NCI-H524 (cell line): ENCODE measurements around the gene PCDH17.

Experiments
- DNase-seq, 2 experiments: peaks; one replicate each; lab custom pipeline; 2025; lab: John Stamatoyannopoulos, UW

The PCDH17 gene, protein sequence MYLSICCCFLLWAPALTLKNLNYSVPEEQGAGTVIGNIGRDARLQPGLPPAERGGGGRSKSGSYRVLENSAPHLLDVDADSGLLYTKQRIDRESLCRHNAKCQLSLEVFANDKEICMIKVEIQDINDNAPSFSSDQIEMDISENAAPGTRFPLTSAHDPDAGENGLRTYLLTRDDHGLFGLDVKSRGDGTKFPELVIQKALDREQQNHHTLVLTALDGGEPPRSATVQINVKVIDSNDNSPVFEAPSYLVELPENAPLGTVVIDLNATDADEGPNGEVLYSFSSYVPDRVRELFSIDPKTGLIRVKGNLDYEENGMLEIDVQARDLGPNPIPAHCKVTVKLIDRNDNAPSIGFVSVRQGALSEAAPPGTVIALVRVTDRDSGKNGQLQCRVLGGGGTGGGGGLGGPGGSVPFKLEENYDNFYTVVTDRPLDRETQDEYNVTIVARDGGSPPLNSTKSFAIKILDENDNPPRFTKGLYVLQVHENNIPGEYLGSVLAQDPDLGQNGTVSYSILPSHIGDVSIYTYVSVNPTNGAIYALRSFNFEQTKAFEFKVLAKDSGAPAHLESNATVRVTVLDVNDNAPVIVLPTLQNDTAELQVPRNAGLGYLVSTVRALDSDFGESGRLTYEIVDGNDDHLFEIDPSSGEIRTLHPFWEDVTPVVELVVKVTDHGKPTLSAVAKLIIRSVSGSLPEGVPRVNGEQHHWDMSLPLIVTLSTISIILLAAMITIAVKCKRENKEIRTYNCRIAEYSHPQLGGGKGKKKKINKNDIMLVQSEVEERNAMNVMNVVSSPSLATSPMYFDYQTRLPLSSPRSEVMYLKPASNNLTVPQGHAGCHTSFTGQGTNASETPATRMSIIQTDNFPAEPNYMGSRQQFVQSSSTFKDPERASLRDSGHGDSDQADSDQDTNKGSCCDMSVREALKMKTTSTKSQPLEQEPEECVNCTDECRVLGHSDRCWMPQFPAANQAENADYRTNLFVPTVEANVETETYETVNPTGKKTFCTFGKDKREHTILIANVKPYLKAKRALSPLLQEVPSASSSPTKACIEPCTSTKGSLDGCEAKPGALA (N-terminal part only)

DNA sequence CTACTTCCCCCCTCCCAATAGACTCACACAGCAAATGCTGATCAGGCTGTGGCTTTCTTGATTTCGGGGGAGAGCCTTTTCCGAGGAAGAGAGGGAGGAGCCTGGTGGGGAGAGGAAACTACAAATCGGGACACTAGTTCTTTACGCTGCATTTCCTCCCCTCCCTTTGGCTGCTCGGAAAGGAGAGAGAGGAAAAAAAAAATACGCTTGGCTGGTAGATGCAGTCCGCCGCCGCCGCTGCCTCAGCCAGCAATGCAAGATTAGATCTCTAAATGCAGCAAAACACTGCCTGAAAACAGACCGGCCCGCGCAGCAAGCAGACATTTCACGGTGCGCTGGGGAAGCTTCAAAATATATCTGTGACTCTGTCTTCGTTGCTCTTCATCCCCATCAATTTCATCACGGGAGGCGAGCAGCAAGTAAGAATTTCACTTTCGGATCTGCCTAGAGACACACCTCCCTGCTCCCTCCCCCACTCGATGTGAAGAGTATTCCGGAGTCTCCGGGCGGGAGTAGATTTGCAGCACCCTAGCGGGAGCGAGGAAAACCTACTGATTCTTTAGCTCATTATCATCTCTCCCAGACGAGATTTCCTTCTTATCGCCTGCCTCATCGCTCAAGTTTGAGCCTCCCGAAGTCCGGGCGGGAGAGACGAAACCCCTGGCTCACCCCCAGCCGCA is at the start of gene PCDH17:
Gene PCDH17, plus strand, starts transcription at position 149 of the 680 bp plus-strand sequence. CDS start 803 bp downstream, outside the sequence.
- peak; percentile 11 to 52 for DNase-seq

DNA sequence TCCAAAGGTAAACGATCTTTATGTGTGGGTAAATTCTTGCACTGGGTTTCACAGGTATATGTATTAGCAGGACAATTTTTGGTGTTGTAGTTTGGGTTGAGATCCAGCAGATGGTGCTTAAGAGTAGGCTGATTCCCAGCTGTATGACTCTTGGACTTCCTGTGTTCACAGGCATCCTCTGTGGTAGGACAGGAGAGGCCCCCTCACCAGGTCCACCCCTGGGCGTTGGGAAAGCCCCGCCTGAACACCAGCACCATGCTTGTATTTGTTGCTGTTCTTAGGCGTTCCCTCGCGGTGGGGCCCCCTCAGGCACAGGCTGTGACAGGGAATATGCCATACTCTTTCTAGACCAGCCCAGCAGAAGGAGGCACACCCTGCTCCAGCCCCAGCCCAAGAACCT is 49.5 kb upstream of the PCDH17 start:
- DNase-seq = no peak

DNA sequence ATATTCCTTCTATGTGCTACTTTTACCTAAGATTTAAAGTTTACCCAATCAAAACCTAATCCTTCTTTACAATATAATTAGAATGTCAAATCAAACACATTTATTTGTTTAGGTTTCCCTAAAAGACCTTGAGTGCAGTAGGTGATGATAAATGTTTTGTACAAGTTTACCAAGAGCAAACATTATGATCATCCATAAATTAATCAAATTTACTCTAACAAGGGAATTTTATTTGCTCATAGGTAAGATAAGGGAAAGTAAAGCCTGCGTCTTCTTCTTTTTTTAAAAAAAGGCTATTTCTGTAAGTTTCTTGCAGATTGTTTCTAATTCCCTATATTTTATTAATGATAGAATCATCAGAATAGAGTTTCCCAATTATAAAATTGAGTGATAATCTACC is 48.0 kb upstream of the PCDH17 start:
- DNase-seq = no peak

DNA sequence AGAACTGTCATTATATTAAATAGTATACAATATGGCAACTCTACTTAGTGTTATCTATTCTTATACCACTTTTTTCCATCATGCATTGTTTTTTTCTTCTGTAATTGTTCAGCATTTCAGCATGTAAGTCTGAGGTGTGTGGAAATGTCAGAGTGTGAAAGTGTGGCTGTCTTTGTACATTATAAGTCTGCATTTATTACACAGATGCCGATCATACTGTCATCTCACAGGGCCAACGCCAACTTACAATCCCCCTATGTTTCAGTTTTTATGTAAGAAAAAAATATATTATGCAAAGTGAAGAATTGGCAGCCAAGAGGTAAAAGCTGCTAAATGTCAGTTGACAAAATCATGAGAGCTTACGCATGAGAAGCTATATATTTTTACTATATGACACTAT is 42.9 kb upstream of the PCDH17 start:
- no peak for DNase-seq

DNA sequence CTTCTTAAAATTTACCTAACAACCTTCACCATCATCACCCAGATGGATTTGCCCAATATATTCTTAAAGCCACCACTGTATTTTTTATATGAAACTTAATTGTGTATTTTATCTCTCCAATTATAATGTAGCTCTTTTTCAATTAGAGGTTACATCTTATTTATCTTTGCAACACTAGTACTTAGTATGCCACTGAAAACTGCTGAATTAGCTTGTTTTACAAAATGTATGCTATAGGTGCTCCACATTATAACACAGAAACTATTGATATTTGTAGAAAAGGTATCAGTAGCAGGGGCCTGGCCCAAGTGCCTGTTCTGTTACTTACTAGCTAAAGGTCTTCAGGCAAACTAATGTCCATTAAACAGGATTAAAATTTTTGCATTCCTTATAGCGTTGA is 35.8 kb upstream of the PCDH17 start:
- DNase-seq = no peak

DNA sequence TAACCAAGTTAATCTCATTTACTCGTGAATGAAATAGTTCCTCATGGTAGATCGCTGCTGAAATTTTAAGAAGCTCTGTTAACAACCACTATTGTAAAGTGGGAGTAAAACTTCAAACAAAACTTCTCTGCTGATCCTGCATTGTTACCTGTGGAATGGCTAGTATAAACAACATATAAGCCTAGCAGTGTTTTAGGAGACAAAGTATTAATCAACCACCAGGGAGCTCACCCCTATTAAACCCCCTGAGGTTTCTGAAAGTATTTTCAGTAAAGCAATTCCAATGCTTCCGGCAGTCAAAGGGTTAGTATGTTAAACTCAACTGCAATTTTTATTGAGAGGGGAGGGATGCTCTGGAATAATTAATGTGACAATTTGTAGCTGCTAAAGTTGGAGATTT is 30.0 kb upstream of the PCDH17 start:
- no peak for DNase-seq

DNA sequence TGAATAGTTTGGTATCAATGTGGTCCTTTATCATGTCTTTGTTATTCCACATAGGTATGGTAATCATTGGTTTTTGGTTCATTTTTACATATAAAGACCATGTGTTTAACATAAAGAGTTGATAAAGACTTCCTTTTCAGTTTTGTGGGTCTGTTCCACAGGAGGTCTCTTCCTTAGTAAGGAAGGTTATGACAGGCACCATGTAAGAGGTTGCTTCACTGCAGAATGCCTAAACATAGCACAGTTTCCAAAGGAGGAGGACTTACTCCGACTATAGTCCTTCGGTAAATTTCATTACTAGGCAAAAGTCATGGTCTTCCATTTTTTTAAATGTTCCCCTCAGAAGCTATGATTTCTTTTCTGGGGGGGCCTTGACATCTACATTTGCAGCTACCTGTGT is 27.1 kb upstream of the PCDH17 start:
- DNase-seq = no peak

DNA sequence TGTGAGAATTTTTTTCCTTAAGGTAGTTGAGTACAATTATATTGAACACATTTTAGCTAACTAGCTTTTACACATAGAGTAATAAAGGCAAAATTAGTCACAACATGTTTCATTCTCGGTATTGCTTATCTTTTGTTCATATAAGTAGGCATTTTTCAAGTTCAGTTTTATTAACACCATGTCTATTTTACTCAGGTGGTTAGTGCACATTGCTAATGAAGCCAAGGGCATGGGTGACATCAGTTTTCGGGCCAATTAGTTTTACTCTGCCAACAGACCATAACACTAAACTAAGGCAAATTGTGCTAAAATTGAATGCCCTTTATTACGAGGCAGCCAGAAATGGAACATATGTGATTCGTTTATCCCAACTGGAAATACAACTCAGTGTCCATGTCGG is 19.6 kb upstream of the PCDH17 start:
- DNase-seq = no peak

DNA sequence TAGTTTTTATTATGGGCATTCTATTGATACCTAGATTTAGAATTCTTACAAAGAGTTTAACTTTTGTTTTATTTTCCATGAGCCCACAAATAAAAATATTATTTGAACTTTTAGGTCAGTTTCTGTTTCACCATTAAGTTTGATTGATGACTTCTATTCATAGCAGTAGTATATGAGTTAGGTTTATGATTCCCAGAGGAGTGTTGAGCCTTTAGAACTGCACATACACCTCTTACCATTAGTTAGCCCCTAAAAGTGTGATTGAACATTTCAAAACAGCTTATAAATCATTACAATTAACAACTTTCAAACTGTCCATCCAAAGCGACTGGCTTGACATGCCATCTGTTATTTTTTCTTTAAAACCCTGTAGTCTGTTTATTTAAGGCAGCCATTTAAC is 19.0 kb upstream of the PCDH17 start:
- peak in 1 of 2 experiments; percentile 8 for DNase-seq

DNA sequence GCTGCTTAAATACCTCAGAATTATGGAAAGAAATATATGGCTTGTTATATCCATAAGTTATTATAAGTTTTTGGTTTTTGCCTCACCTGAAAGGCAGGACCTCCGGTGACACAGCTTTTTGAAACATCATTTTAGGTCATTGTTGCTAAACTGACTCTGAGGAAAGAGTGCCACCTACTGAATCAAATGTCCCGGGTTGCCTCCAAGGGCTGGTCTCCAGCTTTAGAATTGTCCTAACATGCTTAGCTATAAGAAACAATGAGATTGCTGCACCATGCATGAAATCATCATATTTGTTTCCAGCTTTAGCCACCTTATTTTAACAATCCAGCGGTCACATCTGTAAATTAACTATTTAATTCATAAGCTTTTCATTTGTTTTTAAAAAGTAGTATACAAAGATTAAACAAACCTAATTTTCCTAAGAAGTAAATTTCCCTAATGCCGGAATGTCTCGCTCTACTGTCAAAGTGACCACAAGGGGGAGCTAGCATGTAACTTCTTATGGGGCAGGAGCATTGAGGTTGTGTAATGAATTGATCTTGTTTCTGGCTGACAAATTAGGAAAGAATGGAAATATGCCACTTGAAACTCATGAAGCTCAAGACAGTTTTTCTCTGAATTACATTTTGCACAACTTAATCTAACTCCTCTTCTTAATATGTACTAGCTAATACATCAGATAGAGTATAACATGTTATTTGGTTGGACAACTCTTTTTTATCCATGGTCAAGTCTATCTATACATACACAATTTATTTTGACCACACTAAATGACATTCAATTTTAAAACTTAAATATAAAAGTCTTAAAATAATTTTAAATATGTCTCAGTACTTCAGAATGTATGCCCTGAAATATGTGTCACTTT is 6.7 kb upstream of the PCDH17 start:
- peak; percentile 44 to 72 for DNase-seq

DNA sequence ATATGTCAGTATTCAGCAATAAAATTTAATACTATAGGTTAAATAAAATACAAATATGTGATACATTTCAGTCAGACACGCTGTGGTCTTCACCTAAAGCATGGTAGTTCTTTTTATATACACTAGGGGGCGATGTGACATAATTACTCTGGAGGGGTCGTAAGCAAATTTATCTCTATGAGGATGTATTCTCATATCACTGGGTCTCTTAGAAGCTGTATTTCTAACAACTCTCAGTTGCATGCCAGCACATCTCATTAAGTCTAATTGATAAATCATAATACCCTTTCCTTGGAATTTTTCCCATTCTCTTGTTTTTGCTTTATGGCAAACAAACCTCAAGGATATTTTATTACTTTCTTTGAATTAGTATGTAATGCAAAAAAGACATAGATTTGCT is 3.9 kb upstream of the PCDH17 start:
- DNase-seq = peak in 1 of 2 experiments; percentile 56

DNA sequence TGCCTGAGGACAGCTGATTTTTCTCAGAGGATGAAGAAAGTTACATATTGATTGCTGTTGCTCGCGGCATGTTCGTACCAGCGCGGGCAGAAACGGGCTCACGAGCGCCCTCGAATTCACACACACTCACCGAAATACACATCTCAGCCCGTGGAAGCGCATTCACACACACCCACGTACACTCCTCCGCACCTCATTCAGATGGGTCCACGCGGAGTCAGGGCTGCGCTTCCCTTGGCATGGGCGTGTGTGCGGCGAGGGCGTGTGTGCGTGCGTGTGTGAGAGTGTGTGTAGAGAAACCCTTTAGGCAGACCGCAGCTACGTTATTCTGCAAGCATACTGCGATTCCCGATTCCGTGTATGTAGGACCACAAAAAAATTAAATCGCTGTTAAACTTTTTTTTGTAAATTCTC is 2.1 kb upstream of the PCDH17 start:
- DNase-seq = peak in 1 of 2 experiments; percentile 58

DNA sequence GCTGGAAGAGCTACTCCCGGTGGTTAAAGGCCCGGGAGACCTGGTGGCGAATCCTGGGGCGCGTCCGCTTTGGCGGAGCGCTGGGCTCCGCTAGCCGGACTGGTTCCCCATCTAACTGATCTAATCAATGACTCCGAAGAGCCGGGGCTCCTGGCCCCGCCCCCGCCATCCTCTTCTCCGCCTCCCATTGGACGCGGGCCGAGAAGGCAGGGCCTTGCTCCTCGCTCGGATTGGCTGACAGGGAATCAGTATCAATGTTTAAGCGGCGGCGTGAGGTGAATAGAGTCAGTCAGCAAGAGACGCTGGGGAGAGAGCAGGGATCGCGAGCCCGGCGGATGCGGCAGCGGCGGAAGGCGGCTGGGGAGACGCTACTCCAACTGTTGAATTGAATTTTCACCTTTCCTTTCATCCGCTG is 1.7 kb upstream of the PCDH17 start:
- DNase-seq = peak; percentile 93 to 96

DNA sequence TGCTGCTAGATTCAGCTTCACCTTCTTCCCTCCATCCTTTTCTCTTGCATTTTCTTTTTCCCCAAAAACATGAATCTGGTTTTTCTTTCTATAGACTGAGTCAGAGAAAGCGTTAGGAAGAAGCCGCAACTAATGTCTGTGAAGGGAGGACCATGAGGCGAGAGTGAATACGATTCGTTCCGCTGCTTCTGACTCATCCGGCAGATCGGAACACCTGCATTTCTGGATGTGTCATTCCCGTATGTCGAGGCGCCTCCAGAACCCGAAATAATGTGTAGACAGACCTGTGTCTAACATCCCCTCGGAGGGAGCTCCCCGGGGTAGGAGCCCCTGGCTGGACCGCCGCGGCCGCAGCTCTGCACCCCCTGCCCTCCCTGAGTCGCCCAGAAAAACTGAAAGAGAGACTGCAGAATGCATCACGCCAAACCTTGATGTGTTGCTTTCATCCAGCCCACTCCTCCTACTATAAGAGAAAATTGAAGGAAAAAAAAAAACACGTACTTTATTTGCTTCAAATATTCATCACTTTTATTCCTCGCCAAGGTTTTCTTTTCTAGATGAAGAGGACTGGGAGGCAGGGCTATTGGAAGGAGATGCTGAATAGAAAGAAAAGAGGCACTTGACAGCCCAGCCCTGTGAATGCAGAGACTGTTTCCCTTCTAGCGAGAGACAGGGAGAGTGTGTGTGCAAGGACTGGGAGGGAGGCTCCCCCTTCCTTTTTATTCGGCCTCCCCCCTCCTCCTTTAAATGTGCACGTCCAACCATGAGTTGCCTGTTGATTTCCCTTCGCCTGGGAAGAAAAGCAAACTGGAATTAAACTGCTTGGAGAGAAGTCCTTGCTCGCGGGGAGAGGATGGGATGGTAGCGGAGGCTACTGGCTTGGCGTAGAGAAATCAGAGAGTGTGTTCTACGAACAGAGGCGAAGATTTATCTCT is 616 bp upstream of the PCDH17 start:
- DNase-seq = peak in 1 of 2 experiments; percentile 18

DNA sequence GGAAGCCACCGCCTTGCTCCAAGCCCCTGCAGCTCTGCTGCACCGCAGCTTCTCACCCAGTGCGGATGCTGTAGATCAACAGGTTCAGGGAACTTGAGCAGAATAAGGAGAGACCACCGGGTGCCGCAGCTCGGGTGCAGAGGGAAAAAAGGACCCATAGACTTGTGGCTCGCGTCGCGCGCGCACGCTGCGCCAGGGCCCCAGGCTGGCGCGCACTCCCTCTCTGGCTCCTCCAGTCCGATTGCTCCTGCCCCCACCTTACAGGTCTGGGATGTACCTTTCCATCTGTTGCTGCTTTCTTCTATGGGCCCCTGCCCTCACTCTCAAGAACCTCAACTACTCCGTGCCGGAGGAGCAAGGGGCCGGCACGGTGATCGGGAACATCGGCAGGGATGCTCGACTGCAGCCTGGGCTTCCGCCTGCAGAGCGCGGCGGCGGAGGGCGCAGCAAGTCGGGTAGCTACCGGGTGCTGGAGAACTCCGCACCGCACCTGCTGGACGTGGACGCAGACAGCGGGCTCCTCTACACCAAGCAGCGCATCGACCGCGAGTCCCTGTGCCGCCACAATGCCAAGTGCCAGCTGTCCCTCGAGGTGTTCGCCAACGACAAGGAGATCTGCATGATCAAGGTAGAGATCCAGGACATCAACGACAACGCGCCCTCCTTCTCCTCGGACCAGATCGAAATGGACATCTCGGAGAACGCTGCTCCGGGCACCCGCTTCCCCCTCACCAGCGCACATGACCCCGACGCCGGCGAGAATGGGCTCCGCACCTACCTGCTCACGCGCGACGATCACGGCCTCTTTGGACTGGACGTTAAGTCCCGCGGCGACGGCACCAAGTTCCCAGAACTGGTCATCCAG is 964 bp downstream of the PCDH17 start:
- DNase-seq = peak in 1 of 2 experiments; percentile 46

DNA sequence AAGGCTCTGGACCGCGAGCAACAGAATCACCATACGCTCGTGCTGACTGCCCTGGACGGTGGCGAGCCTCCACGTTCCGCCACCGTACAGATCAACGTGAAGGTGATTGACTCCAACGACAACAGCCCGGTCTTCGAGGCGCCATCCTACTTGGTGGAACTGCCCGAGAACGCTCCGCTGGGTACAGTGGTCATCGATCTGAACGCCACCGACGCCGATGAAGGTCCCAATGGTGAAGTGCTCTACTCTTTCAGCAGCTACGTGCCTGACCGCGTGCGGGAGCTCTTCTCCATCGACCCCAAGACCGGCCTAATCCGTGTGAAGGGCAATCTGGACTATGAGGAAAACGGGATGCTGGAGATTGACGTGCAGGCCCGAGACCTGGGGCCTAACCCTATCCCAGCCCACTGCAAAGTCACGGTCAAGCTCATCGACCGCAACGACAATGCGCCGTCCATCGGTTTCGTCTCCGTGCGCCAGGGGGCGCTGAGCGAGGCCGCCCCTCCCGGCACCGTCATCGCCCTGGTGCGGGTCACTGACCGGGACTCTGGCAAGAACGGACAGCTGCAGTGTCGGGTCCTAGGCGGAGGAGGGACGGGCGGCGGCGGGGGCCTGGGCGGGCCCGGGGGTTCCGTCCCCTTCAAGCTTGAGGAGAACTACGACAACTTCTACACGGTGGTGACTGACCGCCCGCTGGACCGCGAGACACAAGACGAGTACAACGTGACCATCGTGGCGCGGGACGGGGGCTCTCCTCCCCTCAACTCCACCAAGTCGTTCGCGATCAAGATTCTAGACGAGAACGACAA is 1.8 kb downstream of the PCDH17 start:
- DNase-seq = peak in 1 of 2 experiments; percentile 22

DNA sequence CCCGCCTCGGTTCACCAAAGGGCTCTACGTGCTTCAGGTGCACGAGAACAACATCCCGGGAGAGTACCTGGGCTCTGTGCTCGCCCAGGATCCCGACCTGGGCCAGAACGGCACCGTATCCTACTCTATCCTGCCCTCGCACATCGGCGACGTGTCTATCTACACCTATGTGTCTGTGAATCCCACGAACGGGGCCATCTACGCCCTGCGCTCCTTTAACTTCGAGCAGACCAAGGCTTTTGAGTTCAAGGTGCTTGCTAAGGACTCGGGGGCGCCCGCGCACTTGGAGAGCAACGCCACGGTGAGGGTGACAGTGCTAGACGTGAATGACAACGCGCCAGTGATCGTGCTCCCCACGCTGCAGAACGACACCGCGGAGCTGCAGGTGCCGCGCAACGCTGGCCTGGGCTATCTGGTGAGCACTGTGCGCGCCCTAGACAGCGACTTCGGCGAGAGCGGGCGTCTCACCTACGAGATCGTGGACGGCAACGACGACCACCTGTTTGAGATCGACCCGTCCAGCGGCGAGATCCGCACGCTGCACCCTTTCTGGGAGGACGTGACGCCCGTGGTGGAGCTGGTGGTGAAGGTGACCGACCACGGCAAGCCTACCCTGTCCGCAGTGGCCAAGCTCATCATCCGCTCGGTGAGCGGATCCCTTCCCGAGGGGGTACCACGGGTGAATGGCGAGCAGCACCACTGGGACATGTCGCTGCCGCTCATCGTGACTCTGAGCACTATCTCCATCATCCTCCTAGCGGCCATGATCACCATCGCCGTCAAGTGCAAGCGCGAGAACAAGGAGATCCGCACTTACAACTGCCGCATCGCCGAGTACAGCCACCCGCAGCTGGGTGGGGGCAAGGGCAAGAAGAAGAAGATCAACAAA is 2.6 kb downstream of the PCDH17 start:
- peak in 1 of 2 experiments; percentile 20 for DNase-seq
